Measurements from ENCODE around the gene WFIKKN1.
"Not testable (repeated sequence)": the region's sequence is repeated elsewhere in the genome, so short reads cannot be mapped to it uniquely, and the experiment has no call there.

Gene WFIKKN1

DNA sequence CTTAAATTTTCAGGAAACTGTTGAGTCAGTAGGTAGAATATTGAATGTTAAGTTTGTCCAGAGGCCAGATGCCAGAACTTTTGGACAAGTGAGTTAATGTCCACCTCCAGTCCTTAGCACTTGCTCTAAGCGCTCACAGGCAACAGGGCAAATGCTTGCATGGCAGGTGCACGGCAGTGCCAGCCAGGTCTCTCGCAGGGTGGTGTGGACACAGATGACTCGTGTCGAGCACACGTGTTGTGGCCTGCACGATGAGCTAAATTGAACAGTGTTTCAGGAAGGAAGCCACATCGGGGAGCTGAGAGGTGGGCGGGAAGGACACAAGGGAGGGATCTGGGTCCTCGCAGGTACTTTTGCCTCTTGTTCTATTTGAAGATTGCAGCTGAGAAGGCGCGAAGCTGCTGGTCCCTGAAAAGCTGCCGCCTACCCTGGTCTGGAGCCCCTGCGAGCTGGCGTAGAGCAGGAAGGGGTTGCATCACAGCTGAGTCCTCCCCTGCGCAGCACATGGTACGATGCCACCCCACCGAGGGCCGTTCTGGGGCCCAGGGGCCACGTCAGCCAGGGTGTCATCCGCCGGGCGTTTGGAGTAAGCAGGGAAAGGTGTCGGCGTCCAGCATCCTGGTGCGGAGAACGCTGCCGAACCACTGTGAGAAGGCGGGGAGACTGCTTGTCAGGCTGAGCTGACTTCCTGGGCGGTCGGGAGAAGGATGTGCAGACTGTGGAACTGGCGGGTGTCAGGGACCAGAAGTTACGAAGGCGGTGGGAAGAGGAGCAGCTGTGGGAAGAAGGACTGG is 34.6 kb upstream of the WFIKKN1 start:
- DNase-seq, result no peak

DNA sequence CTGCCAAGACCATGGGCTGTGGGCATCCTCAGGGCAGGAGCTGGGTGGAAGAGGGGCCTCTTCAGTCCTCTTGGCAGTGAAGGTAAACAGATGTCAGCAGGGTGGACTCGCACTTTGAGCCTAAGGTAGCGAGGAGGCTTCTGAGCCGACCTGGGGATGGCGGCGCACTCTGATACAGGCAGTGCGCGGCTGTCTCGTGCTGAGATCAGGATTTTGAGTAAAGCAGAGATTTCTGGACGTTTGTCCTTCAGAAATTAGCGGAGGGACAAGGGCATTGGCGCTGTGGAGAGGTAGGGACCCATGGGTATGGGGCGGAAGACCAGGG is 34.1 kb upstream of the WFIKKN1 start:
- DNase-seq, result no peak

DNA sequence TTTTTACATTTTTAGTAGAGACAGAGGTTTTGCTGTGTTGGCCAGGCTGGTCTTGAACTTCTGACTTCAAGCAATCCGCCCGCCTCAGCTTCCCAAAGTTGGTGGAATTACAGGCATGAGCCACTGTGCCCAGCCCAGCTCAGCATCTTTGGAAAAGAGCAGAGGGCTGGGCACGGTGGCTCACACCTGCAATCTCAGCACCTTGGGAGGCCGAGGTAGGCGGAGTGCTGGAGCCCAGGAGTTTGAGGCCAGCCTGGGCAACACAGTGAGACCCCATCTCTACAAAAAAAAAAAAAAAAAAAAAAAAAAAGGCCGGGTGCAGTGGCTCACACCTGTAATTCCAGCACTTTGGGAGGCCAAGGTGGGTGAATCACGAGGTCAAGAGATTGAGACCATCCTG is 33.1 kb upstream of the WFIKKN1 start:
- DNase-seq, result not testable (repeated sequence)

DNA sequence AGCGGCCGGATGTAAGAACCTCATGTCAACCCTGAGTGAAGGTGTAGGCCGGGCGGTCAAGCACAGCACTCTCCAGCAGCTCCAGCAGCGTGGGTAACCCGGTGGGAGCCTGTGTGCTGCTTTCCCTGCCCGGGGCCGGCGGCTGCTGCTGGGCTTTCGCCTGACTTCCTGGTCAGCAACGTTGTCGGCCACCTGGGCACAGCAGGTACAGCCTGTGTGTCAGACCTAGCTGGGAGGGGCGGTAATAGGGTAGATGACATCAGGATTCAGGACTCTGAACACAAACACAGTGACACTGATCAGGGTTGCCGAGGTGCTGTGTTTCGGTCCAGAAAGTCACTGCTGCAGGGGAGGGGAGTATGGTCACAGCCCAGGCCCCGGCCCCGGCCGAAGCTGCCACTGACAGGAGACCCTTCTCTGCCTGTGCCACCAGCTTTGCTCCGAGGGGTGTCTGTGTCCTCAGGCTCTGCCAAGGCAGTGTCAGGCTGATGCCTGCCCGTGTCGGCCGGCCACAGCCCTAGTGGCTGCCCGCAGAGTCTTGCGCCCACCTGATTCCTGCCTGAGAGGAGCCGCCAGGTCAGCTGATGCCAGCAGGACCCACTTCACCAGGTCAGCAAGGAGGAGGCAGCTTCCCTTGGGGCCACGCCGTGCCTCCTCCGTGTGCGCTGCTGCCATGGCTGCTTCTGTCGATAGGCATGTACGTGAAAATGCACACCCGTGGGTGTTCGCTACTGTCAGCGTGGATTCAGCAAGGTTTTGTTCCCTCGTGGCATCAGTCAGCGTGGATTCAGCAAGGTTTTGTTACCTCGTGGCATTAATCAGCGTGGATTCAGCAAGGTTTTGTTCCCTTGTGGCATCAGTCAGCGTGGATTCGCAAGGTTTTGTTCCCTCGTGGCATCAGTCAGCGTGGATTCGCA is 31.7 kb upstream of the WFIKKN1 start:
- DNase-seq, result no peak

DNA sequence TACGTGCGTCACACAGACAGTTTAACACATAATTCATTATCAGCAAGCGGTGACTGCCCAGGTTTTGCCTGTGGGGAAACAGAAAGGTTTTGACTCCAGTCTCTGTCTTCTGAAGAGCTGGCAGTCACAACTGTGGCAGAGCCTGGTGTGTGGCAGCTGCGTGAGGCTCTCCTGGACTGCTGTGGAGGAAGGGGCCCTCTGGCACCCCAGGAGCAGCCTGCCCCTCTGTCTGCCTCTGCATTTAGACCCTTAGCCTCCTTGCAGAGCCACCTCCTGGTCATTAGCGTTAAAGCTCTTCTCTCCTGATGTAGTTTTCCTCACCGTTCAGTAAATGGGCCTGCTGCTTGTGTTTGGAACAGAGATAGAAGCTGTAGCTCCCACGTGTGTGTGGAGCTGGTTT is 30.0 kb upstream of the WFIKKN1 start:
- DNase-seq, result no peak

DNA sequence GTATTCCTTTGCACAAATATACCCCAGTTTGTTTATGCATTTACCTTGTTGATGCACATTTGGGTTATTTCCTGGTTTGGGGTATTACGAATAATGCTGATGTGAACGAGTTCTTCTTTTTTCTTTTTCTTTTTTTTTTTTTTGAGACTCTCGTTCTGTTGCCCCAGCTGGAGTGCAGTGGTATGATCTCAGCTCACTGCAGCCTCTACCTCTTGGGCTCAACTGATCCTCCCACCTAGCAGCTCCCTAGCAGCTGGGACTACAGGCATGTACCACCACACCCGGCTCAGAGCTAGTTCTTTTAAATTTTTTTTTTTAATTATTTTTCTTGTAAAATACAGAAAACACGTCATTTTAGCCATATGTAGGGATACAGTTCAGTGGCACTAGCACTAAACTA is 26.9 kb upstream of the WFIKKN1 start:
- DNase-seq, result no peak

DNA sequence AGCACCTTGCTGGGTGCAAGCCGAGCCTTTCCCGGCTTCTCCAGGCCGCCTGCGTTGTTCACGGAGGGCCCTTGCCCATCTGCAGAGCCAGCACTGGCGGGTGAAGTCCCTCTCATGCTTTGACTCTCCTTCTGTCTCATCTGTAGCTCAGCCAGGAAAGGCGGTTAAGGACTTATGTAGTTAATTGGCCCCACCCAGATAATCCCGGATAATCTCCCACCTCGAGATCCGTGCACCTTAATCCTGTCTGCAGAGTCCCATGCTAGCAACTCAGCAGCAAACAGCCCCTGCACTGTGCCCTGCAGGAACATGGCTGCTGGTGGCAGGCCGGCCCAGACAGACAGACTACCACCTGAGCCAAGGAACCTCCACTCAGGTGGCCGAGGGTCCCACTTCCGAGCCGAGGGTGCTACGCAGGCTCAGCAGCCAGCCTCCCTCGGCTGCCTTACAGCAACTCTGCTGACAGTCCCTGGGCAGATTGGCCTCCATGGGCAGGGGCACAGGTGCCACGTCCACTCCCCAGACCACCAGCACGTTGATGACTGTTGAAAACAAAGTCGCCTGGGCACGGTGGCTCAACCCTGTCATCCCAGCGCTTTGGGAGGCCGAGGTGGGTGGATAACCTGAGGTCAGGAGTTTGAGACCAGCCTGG is 24.0 kb upstream of the WFIKKN1 start:
- no peak for DNase-seq

DNA sequence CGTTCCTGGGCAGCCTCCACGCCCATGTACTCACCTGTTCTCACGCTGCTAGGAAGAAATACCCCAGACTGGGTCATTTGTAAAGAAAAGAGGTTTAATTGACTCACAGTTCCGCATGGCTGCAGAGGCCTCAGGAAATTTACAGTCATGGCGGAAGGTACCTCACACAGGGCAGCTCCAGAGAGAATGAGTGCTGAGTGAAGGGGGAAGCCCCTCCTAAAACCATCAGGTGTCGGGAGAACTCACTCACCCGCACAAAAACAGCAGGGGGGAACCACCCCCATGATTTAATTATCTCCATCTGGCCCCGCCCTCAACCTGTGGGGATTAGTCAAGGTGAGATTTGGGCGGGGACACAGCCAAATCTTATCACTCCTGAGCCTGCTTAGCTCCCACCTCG is 22.8 kb upstream of the WFIKKN1 start:
- DNase-seq, result no peak

DNA sequence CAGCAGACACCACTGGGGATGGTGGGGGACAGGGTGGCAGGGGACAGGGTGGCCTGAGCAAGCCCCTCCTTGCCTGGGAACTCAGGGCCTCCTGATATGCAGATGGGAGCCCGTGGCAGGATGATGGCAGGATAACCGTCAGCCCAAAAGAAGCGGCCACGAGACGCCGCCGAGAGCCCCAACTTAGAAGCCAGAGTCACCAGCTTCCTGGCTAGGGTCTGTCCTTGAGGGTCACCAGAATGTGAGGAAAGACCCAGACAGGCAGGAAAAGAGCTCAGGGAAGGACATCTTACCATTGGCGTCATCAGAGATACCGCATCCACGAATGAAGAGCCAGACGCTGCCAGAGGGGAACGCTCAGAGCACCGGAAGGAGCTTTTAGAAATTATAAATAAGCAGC is 21.5 kb upstream of the WFIKKN1 start:
- no peak for DNase-seq

DNA sequence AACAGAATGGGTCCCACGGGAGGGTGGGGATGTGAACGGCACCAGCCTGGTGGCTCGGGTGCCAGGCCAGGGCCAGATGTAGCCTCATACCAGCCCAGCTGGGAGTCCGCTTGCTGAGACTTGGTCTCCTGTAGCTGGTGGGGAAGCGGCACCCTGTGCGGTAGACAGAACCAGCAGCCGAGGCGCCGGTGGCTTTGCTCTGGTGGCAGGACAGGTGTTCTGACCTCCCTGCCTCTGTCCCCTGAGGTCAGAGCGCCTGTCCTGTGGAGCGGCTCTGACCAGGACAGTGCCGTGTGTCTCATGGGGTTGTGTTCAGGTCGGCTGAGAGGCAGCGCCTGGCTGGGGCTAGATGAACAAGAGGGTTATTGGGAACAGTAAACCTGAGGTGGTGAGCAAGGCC is 20.8 kb upstream of the WFIKKN1 start:
- no peak for DNase-seq

DNA sequence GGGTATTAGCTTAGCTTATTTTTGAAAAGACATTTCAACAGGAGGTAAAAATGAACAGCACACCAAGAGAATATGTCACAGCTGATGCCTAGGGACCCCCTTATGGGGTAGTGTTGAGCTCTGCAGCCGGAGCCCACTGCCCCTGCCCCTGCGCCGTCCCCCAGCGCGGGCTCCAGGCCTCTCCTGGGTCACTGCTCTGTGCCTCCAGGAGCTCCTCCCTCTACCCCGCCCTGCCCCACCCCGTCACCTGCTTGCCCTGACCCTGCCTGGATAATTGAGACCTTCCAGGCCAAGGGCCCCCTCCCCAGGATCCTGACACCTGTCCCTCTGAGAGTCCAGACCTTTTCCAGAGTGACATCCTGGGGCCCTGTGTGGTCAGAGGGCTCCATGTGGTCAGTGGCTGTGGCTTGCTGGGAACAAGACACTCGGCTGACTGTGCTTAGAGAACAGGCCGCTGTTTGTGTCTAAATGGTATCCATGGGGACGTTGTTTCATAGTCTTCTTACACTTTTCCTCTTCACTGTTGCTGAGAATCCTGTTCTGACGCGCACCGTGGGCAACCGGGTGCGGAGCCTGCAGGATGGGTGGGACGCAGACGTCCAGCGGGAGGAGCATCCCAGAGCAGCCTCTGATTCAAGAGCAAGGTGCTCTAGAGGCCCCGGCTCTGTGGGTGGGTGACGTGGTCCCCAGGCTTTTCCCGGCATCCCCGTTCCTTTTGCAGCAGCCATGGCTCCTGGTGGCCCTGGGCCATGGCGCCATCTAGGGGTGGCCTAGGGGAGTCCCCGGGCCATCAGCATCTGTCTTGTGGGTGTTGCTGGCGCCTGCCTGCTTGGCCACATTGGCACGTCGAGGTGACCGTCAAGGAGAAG is 20.0 kb upstream of the WFIKKN1 start:
- DNase-seq, result no peak

DNA sequence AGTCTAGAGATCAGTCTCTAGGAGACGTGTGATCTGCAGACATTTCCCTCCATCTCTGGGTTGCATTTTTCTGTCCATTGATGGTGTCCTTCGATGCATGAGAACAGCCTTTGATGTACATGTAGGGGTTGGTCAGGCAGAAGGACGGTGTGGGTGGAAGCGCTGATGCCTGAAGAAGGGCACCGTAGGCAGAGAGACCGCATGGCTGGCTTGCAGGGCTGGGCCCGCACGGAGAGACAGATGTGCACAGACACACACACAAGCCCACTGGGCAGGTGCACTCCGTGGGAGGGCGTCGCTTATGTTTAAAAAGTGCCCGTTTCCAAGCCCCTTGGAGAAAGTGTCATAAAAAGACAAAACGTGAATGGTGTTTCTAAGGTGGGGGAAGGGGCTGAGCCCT is 15.7 kb upstream of the WFIKKN1 start:
- no peak for DNase-seq

DNA sequence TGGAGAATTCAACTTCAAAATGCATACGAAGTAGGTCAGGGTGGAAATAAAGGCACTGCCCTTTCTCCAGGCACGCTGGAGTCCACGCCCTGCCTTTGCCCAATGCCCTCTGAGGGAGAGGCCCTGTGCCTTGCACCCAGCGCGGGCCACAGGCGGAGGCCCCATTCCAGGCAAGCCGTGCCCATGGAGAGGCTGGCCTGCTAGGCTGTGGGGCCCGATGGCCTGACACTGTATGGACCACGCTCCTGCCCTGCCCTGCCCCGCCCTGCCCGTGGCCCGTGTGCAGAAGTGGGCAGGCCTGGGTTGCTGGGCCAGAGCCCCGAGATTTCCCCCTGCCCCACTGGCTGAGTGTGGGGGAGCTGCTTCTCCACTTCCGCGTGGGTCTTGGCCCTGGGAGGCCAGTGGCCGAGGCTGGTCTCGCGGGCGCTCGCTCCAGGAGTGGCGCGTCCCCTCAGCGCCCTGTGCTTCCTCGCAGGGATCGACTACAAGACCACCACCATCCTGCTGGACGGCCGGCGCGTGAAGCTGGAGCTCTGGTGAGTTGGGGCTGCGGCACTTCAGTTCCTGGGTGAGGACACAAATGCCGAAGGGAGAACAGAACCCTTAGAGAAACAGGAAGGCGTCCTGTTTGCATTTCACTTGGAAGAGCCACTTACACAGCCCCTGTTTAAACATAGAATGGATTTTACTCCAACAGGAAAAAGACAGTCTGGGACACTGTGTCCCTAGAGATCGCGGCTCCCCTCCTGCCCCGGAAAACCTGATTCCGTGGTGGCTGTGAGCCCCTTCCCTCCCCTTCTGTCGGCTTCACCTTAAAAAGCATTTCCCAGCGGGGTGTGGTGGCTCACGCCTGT is 13.8 kb upstream of the WFIKKN1 start:
- no peak for DNase-seq

DNA sequence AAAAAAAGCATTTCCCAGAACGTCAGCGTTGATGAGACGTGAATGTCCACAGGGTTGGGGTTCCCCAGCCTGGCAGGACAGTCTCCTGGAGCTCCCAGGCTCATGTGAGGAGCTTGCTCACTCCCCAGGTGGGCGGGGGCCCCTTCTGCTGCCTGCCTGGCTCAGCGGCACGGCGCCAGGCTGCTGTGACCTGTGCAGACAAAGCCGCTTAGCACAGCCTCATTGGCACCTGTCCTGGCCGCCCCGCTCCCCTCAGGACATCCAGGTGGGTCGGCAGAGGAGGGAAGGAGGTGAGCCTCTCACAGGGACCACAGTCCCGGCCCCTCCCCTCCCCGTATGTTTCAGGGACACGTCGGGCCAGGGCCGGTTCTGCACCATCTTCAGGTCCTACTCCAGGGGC is 12.9 kb upstream of the WFIKKN1 start:
- no peak for DNase-seq

DNA sequence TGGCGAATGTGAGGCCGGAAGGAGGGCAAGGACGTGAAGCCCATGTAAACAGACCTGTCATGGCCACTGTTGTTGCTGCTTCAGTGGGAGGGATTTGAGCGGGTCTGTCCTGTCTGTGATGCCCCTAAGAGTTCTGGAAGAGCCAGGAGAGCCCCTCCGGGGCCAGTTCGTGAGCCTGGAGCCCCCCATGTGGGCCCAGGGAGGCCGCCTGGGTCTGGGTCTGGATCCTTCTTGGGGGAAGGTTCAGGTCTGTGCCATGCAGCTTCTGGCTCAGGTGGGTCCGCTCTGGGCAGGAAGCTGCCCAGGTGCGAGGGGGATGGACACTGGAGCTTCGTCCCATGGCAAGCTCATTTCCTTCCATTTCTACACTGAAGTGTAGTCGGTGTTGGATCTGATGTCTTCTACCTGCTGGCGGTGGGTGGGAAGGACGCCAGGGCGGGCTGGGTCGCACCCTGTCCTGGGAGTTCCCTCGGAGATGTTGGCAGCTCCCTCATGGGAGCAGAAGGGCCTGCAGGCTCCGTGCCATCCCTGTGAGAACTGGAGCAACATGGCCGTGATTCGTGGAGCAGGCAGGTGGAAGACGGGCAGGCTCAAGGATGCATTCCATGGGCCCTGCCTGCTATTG is 11.2 kb upstream of the WFIKKN1 start:
- no peak for DNase-seq

DNA sequence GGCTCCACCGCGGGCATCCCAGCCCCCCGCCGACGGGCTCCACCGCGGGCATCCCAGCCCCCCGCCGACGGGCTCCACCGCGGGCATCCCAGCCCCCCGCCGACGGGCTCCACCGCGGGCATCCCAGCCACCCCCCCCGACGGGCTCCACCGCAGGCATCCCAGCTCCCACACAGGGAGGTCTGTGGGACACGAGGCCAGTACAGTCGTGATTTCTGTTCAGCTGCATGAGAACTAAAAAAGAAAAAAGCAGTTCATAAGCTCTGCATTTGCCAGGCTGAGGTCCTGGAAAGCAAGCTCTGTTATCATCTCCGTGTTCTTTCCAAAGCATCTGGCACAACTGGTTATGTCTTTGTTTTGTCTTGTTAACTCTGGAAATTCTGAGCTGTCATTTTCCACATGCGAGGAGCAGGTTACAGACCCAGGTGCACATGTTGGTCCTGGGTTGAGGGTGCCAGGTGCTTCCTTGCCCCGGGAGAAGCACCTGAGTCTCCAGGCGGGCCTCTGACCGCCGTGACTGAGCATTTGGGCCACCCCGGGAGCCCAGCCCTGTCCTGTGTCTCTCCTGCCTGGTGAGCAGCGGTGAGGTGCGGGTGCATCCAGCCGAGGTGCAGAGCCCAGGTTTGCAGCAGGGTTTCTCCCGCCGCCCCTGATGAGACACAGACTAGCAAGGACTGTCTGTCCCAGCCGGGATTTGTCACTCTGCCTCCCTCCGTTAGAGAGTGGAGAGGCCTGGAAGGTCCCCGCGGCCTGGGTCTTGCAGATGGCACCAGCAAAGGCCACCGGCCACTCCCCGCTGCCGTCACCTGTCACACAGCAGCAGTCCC is 9.9 kb upstream of the WFIKKN1 start:
- DNase-seq, result no peak

DNA sequence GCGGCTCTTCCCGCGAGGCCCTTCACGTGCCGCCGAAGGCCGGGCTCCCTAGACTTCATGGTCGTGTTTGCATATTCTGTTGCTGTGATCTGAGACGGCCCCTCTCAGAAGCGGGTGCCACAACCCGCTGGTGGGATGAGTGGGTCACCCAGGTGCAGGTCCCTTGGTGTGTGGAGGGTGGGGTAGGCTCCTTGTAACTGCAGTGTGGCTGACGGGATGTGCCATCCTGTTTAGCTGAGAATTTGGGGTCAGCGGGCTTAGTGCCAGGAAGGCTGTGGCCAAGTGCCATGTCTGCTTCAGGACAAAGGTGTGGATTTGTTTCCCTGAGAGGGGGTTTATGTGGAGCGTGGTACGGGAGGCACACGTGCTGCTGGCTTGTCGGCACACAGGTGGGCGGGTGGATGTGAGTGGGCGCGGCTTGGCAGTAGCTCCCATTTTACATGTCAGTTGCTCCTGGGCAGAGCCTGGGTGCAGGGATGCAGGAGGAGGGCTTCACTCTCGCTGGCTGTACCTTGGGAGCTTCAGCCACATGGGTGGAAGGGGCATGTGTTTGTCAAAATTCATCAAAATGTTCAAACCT is 9.2 kb upstream of the WFIKKN1 start:
- no peak for DNase-seq

DNA sequence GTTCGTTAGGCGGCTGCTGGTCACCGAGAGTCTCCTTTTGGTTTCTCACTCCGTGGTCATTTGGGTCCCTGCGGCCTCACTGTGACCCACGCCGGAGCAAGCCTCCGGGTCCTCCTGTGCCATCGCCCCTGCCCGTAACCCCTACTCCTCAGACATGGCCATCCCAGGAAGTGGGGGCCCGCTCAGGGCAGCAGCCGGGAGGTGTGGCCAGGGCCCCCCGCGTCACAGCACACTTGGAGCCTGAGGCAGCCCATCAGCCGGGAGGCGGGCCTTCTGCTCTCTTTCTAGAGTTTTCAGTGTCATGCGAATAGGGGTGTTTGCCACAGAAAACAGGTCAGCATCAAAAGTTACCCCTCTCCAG is 7.9 kb upstream of the WFIKKN1 start:
- no peak for DNase-seq

DNA sequence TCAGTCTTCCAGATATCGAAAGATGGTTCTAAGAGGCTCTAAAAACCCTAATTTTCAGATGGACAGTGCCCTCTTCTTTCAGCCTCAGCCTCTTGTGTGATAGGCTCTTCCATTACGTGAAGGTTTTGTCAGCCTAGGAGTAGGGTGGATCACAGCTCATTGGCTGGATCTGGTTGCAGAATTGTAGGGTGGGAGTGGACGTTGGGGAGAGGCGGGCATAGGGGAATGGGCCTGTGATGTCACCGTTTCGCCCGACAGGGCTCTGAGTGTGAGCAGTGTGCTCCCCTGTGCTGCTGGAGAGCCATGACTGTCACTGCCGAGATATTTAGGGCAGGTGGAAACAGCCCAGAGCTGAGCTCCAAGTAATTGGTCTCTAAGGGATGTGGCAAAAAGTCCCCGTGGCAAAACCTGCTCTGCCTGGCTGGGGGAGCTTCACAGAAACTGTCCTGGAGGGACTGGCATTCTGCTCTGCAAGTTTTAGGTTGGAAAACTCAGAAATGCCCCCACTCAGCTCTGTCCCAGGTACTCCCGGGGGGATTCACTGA is 6.2 kb upstream of the WFIKKN1 start:
- DNase-seq, result no peak
